Measurements from ENCODE around the gene ZNF790.

ZNF790 gene

DNA sequence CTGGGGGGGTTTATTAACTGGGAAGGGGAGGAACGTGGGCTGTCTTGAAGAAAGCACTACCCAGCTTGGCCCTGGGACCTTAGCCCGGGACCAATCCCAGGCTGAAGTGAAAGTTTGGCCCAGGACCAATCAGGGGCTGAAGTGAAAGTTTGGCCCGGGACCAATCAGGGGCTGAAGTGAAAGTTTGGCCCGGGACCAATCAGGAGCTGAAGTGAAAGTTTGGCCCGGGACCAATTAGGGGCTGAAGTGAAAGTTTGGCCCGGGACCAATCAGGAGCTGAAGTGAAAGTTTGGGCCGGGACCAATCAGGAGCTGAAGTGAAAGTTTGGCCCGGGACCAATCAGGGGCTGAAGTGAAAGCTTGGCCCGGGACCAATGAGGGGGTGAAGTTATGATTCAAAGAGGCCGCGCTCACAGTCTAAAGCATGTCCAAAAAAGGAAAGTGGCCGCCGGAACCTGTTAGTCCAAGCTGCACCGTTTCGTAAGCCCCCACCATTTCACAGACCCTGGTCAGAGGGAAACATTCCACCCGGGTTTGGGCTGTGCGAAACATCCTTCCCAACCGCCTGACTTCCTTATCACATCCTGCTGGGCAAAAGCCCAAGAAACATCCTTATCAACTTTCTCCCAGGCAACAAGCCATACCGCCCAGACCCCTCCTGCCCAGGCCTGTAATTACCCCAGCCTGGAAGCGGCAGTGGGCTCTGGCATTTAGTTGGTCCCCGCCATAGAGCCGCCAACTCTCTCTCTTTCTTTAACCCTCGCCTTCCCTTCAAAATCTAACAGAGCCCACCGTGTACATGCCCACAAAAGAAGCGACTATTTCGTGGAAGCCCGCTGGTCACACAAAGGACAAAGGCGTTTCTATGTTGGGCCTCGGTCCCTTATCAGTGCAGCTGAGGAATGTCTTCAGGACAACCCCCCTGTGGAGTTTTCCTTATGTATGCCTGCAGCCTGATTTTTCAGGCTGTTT, 66.6 kb downstream of the ZNF790 start:
- DNase-seq, result peak in 1 of 4 experiments; percentile 2
